ENCODE data around the gene EPDR1. TPM values are rescaled to one million over a fixed set of nuclear protein-coding genes. Genes with fewer than 3 reads are reported as not detected.

Gene EPDR1
- polyA plus RNA-seq, 1 experiment: 0.20 TPM

DNA sequence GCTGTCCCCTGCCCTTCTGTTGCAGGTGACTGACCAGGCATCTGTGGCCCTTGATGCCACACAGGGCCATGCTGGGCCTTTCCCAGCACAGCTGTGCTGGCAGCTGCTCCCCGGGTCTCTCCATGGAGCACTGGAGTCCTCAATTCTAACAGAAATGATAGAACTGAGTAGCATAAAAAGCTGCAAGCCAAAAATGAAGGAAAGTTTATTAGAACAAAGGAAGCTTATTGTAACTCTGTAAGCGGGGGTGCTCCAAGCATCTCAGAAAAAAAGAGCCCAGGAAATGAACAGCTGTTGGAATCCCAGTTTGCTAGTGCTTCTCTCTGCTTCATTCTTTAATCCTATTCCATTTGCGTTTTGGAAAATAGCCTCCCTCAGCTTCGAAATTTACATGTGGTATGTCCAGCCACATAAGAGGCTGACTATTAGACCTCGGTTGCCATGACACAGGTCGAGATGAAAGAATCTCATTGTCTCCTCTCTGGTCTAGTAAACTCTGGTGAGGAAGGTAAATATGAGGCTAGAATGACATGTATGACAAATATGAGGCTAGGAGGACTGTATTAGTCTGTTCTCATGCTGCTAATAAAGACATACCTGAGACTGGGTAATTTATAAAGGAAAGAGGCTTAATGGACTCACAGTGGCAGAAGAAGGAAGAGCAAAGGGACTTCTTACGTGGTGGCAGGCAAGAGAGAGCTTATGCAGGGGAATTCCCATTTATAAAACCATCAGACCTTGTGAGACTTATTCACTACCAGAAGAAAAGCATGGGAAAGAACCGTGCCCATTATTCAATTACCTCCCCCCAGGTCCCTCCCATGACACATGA lies 23.7 kb downstream of the EPDR1 start:
- Histone ChIP-seq H3K27ac (ENCODE audit: low read depth, low read length) (no peak overlapping the region), H3K9me3 (ENCODE audit: control insufficient read depth, insufficient read depth, low read length) (peaks cover 22% of the 10 kb centered on the region), H3K27me3 (ENCODE audit: control insufficient read depth, insufficient read depth, low read length) (no peaks in the 10 kb centered on the region), H3K4me3 (ENCODE audit: low read depth, low read length) (no peak overlapping the region)
- TF ChIP-seq, protein P1, sequence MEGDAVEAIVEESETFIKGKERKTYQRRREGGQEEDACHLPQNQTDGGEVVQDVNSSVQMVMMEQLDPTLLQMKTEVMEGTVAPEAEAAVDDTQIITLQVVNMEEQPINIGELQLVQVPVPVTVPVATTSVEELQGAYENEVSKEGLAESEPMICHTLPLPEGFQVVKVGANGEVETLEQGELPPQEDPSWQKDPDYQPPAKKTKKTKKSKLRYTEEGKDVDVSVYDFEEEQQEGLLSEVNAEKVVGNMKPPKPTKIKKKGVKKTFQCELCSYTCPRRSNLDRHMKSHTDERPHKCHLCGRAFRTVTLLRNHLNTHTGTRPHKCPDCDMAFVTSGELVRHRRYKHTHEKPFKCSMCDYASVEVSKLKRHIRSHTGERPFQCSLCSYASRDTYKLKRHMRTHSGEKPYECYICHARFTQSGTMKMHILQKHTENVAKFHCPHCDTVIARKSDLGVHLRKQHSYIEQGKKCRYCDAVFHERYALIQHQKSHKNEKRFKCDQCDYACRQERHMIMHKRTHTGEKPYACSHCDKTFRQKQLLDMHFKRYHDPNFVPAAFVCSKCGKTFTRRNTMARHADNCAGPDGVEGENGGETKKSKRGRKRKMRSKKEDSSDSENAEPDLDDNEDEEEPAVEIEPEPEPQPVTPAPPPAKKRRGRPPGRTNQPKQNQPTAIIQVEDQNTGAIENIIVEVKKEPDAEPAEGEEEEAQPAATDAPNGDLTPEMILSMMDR (IDR thresholded peaks at IDR 0.05; ENCODE audit: low read depth, low read length): no peak
- ChIA-PET POLR2A (no interaction called here), CTCF (no interaction called here)
- no peak for DNase-seq (ENCODE audit: low read depth, low spot score)

DNA sequence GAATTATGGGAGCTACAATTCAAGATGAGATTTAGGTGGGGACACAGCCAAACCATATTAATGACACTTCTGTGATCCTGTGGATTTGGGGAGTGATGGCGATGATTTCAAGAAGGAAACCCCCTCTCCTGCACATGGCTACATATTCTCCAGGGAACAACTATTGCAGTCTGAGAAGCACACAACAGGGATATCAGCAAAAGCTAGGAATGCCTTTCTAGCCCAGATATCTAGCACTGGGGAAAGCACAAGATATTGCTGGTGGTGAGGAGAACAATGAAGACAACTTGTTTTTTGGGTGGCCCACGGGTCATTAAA lies 24.3 kb downstream of the EPDR1 start:
- Histone ChIP-seq H3K27ac (ENCODE audit: low read depth, low read length) (no peak overlapping the region), H3K9me3 (ENCODE audit: control insufficient read depth, insufficient read depth, low read length) (peaks cover 22% of the 10 kb centered on the region), H3K27me3 (ENCODE audit: control insufficient read depth, insufficient read depth, low read length) (no peaks in the 10 kb centered on the region), H3K4me3 (ENCODE audit: low read depth, low read length) (no peak overlapping the region)
- POLR2A ChIA-PET: no interaction called here
- CTCF ChIA-PET: no interaction called here
- no peak for DNase-seq (ENCODE audit: low read depth, low spot score)
- TF ChIP-seq, protein P1 (IDR thresholded peaks at IDR 0.05; ENCODE audit: low read depth, low read length): no peak

DNA sequence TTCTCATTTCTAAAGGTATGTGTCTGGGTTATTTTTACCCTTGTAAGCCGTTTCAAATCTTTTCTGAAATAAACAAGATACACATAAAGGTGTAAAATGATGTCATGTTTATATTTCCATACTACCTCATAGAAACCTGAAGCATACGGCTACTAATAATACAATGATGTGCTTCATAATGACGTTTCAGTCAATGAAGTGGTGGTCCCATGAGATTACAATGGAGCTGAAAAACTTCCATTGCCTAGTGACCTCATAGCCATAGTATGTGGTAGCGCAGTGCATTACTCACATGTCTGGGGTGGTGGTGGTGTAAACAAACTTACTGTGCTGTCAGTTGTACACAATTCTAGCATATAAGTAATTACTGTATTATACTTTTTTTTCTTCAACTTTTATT lies 24.9 kb downstream of the EPDR1 start:
- Histone ChIP-seq H3K27ac (ENCODE audit: low read depth, low read length) (no peak overlapping the region), H3K4me3 (ENCODE audit: low read depth, low read length) (no peak overlapping the region), H3K9me3 (ENCODE audit: control insufficient read depth, insufficient read depth, low read length) (peaks cover 24% of the 10 kb centered on the region), H3K27me3 (ENCODE audit: control insufficient read depth, insufficient read depth, low read length) (no peaks in the 10 kb centered on the region)
- ChIA-PET CTCF (no interaction called here), POLR2A (no interaction called here)
- no peak for DNase-seq (ENCODE audit: low read depth, low spot score)
- TF ChIP-seq, protein P1 (IDR thresholded peaks at IDR 0.05; ENCODE audit: low read depth, low read length): no peak

DNA sequence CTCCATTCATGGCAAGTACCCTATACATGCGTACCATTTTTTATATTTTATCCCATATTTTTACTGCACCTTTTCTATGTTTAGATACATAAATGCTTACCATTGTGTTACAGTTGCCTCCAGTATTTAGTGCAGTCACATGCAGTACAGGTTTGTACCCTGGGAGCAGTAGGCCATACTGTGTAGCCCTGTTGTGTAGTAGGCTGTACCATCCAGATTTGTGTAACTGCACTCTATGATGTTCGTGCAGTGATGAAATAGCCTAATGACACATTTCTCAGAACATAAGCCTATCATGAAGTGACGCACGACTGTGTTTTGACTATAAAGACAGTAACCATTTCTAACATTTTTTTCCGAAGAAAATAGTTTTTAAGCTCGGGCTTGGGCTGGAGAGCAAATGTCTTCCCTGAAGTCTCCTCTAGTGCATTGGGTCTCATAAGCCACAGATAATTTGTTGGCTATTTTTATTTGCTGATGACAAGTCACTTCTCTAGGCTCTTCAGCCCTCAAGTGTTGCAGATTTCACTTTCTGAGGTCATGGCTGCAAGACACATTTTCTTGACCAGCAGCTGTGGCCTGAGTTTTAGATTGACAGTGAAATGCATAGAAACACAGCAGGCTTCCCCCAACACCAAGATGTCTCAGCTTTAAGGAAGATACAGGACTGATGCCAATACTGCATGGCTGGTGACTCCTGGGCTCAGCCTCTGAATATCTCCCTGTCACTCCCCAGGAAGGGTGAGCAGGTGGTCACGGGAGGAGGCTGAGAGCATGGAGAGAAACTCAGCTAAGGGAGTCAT lies 26.9 kb downstream of the EPDR1 start:
- H3K27ac ChIP-seq (ENCODE audit: low read depth, low read length): no peak overlapping the region
- POLR2A ChIA-PET: no interaction called here
- CTCF ChIA-PET: no interaction called here
- H3K9me3 ChIP-seq (ENCODE audit: control insufficient read depth, insufficient read depth, low read length): peaks cover 29% of the 10 kb centered on the region
- DNase-seq (ENCODE audit: low read depth, low spot score): no peak
- H3K4me3 ChIP-seq (ENCODE audit: low read depth, low read length): no peak overlapping the region
- H3K27me3 ChIP-seq (ENCODE audit: control insufficient read depth, insufficient read depth, low read length): no peaks in the 10 kb centered on the region
- TF ChIP-seq, protein P1 (IDR thresholded peaks at IDR 0.05; ENCODE audit: low read depth, low read length): no peak

DNA sequence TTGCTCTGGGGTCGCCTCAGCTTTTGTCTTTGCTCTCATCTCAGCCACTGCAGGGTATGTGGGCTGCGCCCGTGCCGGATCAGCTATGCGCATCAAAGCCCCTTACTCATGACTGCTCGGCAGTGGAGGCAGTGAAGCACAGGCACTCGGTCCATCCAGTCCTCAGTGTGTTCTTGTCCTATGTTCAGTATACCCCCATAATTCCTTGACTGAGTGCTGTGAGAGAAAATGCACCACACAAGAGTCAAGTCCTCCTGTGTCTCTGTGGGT lies 27.4 kb downstream of the EPDR1 start:
- no peak overlapping the region for H3K27ac ChIP-seq (ENCODE audit: low read depth, low read length)
- TF ChIP-seq, protein P1 (IDR thresholded peaks at IDR 0.05; ENCODE audit: low read depth, low read length): no peak
- ChIA-PET CTCF (no interaction called here), POLR2A (no interaction called here)
- DNase-seq (ENCODE audit: low read depth, low spot score): no peak
- no peaks in the 10 kb centered on the region for H3K27me3 ChIP-seq (ENCODE audit: control insufficient read depth, insufficient read depth, low read length)
- H3K4me3 ChIP-seq (ENCODE audit: low read depth, low read length): no peak overlapping the region
- H3K9me3 ChIP-seq (ENCODE audit: control insufficient read depth, insufficient read depth, low read length): peaks cover 31% of the 10 kb centered on the region

Data from AG04450 (cell line).